Right renal cortex interstitium (tissue), 3 donors: ENCODE data around the gene TMEM116. TPM values are rescaled to one million over a fixed set of nuclear protein-coding genes. Genes with fewer than 3 reads are reported as not detected.
"Not testable (repeated sequence)": the region's sequence is repeated elsewhere in the genome, so short reads cannot be mapped to it uniquely, and the experiment has no call there.

Experiments used
- DNase-seq, 3 donors: peaks; one replicate each; pipeline ENCODE4 v3.0.0-alpha.2; 2013; ENCODE audit warnings: low read depth in 3 of 3, low spot score in 2 of 3
- polyA plus RNA-seq, 3 donors: library from polyadenylated mRNA; unstranded; fragments of 120-200 nt; gene quantifications; one replicate each; pipeline ENCODE4 v1.2.1, GENCODE V29; 2013; ENCODE audit not compliant: insufficient read length in 3 of 3

The TMEM116 gene
- polyA plus RNA-seq, 3 donors, result 31.2 to 38.2 (median 37.1) TPM

DNA sequence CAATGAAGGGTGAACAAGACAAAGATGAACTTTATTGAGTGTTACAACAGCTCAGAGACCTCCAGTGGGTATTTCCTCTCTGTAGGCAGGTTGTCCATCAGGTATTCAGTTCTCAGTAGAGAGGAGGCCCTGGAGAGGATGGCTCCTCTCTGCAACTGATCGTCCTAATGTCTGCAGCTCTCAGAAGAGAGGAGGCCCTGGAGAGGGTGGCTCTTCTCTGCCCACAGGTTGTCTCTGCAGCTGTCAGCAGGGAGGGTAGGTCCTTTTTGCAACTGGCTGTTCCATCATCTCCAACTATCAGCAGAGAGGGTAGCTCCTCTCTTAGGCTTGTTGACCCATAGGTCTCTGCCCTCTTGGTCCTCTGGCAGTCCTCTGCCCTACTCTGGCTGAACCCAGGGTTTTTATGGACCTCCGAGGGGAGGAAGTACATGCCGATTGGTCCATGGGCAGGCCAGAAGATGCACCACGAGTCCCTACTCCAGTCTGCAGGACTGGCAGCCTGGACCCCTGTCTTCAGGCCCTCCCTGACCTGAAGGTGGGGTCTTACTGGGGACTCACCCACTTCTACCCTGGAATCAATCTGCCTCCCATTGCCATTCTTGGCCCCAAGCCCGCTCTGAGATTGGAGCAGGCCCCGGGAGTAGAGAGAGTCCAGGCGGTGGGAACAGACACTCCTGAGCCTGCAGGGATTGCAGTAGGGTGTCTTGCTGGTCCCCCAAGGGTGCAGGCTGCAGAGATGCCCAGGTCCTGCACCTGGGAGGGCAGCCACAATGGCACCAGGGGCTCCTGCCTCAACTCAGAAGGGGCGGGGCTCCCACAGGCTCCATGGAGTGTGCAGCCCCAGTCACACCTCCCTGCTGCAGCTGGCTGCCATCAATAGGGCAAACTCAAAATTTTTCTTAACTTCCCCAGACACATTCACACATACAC lies 2.3 kb downstream of the TMEM116 start:
- no peak for DNase-seq

DNA sequence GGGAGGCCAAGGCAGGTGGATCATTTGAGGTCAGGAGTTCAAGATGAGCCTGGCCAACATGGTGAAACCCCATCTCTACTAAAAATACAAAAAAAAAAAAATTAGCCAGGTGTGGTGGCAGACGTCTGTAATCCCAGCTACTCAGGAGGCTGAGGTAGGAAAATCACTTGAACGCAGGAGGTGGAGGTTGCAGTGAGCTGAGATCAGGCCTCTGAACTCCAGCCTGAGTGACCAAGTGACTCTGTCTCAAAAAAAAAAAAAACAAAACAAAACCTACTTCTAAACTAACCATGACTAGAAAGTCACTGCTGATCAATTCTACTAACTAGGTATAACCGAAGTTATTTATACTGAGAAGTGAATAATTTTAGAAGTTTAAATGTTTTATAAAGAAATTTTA lies 3.4 kb downstream of the TMEM116 start:
- DNase-seq, result not testable (repeated sequence)

DNA sequence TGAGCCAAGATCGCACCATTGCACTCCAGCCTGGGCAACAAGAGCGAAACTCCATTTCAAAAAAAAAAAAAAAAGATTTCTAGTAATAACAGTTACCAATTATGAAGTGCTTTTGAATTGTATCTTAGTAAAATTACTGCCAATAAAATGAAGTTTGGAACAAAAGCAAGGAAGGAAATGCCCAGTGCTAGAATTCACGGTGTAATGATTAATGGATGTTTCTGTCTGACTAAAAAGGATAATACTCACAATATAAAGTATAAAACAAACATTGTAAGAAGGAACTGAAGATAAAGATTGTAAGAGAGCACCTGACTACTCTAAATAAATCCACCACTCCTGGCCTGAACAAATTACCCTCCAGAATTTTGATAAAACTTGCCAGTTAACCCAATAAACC lies 4.0 kb downstream of the TMEM116 start:
- no peak for DNase-seq

DNA sequence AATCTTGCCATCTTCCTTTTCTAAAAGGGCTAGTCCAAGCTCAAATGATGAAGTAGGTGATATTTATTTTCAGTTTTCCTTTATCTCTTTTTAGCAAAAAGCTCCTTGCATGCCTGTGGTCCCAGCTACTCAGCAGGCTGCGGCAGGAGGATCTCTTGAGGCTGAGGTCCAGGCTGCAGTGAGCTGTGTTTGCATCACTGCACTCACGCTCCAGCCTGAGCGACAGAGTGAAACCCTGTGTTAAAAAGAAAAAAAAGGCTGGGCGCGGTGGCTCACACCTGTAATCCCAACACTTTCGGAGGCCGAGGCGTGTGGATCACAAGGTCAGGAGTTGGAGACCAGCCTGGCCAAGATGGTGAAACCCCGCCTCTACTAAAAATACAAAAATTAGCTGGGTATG lies 5.0 kb downstream of the TMEM116 start:
- no peak for DNase-seq

DNA sequence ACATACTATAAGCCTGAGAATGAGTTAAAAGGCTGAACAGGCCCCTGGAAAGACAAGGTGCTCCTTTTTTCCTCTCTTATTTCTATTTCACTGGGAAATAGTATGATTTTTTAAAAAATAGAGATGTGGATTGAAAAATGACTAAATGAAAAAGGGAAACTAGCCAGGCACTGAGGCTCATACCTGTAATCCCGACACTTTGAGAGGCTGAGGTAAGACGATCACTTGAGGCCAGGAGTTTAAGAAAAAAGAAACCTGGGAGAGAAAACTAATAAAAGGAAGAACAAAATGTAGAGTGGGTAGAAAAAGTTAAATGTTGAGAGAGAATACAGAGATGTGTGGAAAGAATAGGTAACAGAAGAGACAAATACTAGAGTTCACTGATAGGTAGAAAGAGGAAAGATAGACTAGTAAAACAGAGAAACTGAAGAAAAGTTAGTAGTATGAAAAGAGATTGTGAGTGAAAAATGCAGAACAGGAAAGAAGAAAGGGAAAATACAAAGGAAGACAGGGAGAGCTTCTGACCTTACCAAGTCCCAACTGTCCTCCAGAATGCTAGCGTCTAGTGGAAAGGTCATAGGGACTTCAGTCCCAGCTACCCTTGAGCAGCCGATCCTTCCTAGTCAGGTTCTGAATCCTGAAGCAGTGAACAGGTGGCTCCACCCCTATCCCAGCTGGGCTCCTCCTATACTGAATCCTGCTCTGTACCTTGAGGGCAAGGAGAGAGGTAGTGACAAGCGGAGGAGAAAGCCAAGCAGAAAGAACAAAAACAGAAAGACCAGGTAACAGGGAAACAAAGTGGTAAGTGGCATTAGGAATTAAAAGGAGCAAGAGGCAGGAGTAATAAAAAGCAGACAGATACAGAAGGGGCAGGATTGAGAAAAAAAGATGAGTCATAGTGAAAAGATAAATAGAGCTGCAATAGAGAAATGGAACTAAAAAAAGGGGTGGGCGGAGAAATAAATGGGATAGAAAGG lies 7.3 kb downstream of the TMEM116 start:
- DNase-seq, result no peak

DNA sequence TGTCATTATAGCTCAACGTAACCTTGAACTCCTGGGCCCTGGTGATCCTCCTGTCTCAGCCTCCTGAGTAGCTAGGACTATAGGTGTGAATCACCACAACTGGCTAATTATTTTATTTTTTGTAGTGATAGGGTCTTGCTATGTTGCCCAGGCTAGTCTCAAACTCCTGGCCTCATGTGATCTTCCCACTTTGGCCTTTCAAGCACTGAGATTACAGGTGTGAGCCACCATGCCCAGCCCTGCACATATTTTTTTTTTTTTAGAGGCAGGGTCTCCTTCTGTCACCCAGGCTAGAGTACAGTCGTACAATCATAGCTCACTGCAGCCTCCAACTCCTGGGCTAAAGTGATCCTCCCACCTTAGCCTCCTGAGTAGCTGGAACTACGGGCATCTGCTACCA lies 8.9 kb downstream of the TMEM116 start:
- no peak for DNase-seq

DNA sequence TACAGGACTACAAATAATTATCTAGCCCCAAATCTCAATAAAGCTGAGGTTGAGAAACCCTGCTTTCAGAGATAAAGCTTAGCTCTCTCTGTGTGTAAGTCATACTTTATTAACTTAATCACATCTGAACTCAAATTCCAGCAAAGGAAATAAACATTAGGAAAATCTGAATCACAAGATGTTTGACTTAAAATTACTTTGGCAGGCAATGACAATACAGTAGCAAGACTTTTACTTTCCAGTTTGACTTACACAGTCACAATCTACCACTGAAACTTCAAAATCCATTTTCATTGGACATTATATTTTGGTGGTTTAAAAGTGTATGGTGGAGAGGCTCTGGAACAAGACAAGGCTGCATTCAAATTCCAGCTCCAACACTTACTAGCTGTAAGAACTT lies 11.4 kb downstream of the TMEM116 start:
- DNase-seq, result no peak

DNA sequence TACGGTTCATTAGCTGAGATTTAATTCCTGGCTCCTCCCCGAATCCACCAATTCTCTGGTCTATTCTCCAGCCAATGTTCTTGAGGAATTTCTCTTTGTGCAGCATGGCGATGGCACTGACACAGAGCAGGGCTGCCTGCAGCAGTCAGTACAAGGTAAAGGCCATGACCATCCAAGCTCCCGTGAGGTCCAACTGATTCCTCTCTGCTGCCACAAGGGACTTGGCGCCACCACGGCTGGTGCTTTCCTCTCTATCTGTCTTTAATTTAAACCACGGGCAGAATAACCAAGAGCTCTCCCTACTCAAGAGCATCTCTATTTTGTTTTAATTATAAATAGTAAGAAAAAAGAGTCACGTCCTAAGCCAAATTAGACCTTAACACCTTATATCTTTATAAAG lies 12.1 kb downstream of the TMEM116 start:
- no peak for DNase-seq

DNA sequence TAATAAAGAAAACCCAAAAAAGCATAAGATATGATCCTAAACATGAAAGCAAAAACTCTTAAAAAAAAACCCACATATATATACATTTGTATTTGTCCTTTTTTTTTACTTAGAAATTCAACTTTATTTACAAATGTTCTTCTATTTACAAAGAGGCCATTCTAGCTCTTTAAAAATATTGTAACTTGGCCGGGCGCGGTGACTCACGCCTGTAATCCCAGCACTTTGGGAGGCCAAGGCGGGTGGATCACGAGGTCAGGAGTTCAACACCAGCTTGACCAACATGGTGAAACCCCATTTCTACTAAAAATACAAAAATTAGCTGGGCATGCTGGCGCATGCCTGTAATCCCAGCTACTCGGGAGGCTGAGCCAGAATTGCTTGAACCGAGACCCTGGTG lies 13.8 kb downstream of the TMEM116 start:
- DNase-seq, result not testable (repeated sequence)

DNA sequence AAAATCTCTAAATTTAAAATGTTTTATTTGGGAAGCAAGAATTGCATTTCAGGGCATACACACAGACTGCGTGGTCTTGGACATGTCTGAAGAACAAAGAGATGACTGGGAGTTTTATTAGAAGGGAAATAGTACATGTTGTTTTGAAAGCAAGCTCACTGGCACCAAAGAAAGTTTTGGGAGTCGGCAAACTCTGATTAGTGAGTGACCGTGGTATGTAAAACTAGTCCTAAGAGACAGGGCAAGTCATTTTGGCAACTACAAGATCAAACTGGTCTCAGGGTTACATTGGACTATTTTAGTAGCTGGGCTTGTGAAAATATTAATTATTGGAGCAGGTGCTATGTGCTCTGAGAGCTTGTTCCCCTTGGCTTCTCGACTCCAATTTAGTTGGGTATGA lies 14.9 kb downstream of the TMEM116 start:
- DNase-seq, result no peak

DNA sequence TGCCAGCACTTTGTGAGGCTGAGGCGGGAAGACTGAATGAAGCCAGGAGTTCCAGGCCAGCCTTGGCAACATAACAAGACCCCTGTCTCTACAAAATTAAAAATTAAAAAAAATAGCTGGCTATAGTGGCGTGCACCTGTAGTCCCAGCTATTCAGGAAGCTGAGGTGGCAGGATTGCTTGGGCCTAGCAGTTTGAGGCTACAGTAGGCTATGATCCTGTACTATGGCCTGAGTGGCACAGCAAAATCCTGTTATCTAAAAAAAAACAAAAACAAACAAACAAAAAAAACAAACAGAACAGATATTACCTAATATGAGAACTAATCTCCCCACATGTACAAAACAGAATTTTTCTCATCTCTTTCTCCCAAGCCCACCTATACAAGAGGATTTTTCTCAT lies 15.7 kb downstream of the TMEM116 start:
- DNase-seq, result no peak

DNA sequence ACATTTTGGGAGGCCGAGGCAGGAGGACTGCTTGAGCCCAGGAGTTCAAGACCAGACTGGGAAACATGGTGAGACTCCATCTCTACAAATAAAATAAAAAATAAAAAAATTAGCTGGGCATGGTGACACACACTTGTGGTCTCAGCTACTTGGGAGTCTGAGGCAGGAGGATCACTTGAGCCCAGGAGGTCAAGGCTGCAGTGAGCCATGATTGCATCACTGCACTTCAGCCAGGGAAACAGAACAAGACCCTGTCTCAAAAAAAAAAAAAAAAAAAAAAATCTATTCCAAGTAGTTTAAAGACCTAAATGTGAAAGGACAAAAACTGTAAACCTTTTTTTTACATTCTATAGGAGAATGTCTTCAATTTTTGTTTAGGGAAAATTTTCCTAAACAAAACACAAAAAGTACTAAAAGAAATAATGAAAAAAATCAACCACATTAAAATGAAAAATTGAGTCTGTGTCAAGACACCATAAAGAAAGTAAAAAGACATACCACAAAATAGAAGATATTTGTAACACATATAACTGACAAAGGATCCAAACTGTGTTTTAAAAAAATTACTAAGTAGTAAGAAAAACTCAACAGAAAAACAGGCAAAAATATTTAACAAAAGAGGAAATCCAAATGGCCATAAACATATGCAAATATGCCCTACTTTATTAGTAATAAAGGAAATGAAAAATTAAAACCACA lies 17.0 kb downstream of the TMEM116 start:
- DNase-seq, result no peak

DNA sequence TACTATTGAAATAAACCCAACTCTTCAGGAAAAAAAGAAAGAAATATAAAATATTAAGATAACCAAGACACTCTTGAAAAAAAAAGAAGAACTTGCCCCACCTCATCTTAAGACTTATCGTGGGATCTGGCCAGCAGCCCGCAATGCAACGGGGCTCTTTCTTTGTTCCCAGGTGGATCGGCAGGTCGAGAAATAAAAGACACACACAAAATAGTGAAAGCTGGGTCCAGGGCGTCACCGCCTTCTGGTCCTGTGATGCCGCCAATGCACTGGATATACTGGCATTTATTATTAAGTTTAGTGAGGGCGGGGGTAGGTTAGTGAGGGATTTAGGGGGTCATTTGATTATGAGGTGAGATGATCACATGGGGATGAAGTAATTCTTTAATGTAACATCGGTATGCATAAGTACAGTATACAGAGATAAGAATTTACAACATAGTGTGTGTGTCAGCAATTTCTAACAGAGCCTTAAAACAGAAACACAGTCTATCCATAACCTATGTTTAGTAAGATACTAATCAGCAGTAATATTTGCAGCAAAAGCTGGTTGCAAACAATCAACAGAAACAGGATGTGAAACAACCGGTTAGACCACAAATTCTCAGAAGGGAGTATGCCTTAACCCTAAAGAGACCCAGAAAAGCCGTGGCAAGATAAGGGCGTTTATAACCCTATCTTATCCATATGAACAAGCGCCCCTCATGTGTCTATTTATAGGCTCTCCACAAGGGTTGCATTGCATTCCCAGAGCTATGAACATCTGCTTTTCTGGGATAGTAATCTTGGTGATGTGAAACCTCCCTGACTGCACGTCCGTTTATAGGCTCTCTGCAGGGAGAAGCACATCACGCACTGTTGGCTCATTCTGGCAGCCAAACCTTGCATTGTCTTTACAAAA lies 18.5 kb downstream of the TMEM116 start:
- not testable (repeated sequence) for DNase-seq

DNA sequence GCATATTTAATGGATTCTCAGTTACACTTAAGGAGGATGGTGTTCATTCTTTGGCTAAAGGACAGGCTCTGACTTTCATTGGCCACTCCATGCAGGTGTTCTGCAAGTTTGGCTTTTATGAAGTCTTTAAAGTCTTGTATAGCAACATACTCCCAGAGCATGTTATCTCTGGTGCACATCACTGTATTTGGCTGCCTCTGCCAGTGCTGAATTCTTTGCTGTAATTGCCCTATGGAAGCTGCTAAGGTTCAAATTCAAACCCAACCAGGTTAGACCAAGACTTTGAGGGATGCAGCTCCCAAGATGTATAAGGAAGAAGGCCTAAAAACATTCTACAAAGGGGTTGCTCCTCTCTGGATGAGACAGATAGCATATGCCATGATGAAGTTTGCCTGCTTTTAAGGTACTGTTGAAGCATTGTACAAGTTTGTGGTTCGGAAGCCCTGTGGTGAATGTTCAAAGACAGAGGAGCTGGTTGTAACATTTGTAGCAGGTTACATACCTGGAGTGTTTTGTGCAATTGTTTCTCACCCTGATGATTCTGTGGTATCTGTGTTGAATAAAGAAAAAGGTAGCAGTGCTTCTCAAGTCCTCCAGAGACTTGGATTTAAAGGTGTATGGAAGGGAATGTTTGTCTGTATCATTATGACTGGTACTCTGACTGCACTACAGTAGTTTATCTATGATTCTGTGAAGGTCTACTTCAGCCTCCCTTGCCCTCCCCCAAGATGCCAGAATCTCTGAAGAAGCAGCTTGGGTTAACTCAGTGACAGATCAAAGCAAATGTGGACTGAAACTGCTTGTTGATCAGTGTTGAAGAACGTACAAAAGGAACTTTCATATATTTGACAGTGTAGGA lies 19.4 kb downstream of the TMEM116 start:
- no peak for DNase-seq

DNA sequence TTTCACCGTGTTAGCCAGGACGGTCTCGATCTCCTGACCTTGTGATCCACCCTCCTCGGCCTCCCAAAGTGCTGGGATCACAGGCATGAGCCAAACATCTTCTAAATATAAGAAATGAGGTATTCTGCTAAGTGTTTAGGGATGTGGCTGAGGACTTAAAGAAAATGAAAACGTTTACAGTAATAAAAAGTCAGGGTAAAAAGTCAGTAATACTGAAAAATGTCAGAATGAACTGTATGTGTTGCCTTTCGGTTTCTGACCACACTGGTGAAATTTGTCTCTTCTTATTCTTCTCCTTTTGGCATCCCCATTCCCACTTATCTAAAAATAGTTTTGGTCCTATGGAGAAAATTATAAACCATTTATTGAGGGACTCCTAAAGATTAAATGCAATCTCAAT lies 20.5 kb downstream of the TMEM116 start:
- DNase-seq, result no peak

DNA sequence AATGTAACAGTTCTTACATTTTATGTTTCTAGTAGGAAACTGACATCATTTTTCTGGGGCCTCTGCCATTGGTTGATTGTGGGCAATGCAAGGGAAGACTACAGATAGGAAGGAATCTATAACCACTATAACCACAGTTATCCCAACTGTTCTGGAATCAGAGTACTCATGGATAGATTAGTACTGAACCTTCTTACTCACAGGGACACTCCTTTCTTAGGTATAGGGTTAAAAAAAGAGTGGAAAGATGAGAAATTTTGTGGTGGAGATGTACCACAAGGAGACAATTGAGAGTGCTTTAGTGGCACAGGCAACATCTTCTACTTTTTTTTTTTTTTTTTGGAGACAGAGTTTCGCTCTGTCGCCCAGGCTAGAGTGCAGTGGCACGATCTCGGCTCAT lies 21.0 kb downstream of the TMEM116 start:
- DNase-seq, result no peak

DNA sequence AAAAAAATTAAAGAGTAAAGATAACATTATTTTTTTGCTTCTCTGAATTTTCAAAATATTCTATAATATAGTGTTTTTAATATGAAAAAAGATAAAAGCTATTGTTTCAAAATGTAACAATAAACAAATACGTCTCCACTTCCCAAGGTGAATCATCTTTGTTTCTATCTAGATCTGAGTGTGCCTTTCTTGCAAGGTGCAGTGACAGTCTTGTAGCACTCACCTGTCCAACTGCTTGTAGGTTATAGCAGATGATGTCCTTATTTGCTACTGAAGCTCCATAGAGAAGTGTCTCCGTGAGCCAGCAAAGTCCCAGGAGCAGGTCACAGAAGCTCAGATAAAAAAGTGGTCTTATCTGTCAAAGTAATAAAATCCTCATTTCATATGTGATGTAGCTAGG lies 21.4 kb downstream of the TMEM116 start:
- DNase-seq, result no peak

DNA sequence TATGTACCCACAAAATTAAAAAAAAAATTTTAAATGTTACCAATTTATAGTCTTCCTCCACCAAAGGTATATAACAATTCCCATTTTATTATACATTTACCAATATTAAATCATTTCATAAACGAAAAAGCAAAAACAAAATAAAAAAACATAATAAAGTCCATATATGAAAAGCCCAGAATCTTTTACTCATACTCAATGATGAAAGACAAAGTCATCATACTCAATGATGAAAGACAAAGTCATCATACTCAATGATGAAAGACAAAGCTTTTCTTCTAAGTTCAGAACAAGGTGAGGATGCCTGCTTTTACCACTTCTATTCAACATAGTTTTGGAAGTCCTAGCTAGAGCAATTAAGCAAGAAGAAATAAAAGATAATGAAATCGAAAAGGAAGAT lies 28.1 kb downstream of the TMEM116 start:
- no peak for DNase-seq

DNA sequence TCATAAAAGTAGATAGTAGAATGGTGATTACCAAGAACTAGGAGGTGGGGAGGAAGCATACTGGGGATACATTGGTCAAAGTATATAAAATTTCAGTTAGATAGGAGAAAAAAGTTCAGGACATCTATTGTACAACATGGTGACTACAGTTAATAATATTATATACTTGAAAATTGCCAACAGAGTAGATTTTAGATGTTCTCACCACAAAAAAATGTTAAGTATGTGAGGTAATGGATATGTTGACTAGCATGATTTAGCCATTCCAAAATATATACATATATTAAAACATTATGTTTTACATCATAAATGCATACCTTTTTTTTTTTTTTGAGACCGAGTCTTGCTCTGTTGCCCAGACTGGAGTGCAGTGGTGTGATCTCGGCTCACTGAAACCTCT lies 31.0 kb downstream of the TMEM116 start:
- no peak for DNase-seq
